HepG2 (cell line): ENCODE measurements around the gene SERPINA9. TPM values are rescaled to one million over a fixed set of nuclear protein-coding genes. Genes with fewer than 3 reads are reported as not detected.

ENCODE experiments used
- CC2D1A ChIP-seq: sonication (generic); formaldehyde crosslinking; IDR thresholded peaks from 2 replicates; pipeline ENCODE4 v1.8.1; 2023; ENCODE audit warnings: mild to moderate bottlenecking, missing genetic modification reagents
- HNRNPK ChIP-seq: fragments of 200-400 bp; formaldehyde crosslinking; IDR thresholded peaks from 2 replicates; pipeline ENCODE4 v1.6.1; 2018; ENCODE audit warnings: low read length, low read depth, moderate library complexity, mild to moderate bottlenecking; ENCODE audit not compliant: poor library complexity, severe bottlenecking
- HOXA7 ChIP-seq: sonication (generic); formaldehyde crosslinking; IDR thresholded peaks from 2 replicates; pipeline ENCODE4 v1.8.1; 2022; ENCODE audit warnings: mild to moderate bottlenecking, missing genetic modification reagents, moderate library complexity
- JUNB ChIP-seq: sonication (generic); formaldehyde crosslinking; IDR thresholded peaks from 2 replicates; pipeline ENCODE4 v1.8.0; 2022; ENCODE audit warnings: missing genetic modification reagents, mild to moderate bottlenecking, borderline replicate concordance
- KAT7 ChIP-seq: IDR thresholded peaks from 2 replicates; pipeline ENCODE4 v1.6.1; 2018; ENCODE audit warnings: borderline replicate concordance, missing compliant biosample characterization
- MAFG ChIP-seq: sonication (generic); formaldehyde crosslinking; IDR thresholded peaks from 2 replicates; pipeline ENCODE4 v1.5.1; 2020; ENCODE audit warnings: mild to moderate bottlenecking, missing genetic modification reagents
- MEIS2 ChIP-seq: sonication (generic); formaldehyde crosslinking; IDR thresholded peaks from 2 replicates; pipeline ENCODE4 v1.9.0; 2021; ENCODE audit warnings: mild to moderate bottlenecking, missing genetic modification reagents
- NR2F6 ChIP-seq, 2 experiments: IDR thresholded peaks; 2 replicates each; pipeline ENCODE4 v1.6.1; 2016; ENCODE audit warnings: antibody characterized with exemption in 1 of 2, mild to moderate bottlenecking in 1 of 2
- PAWR ChIP-seq: sonication (generic); formaldehyde crosslinking; IDR thresholded peaks from 2 replicates; pipeline ENCODE4 v1.4.0; 2020; ENCODE audit warnings: missing genetic modification reagents, mild to moderate bottlenecking, borderline replicate concordance
- RERE ChIP-seq: IDR thresholded peaks from 2 replicates; pipeline ENCODE4 v1.6.1; 2016; ENCODE audit warnings: low read depth, missing genetic modification reagents, missing compliant biosample characterization
- RFX1 ChIP-seq: fragments of 450-650 bp; IDR thresholded peaks from 2 replicates; pipeline ENCODE4 v1.6.1; 2017
- SNAPC2 ChIP-seq: sonication (generic); formaldehyde crosslinking; IDR thresholded peaks from 2 replicates; pipeline ENCODE4 v1.8.1; 2022; ENCODE audit warnings: mild to moderate bottlenecking, missing genetic modification reagents
- SOX6 ChIP-seq, 2 experiments: fragments of 450-650 bp in 1 of 2; sonication (generic) in 1 of 2; formaldehyde crosslinking in 1 of 2; IDR thresholded peaks; 2 replicates each; pipeline versions ENCODE4 v1.4.0 to v1.6.1; 2017 to 2020; ENCODE audit warnings: antibody characterized with exemption in 1 of 2, mild to moderate bottlenecking in 1 of 2, missing genetic modification reagents in 1 of 2
- ZFX ChIP-seq: sonication (generic); formaldehyde crosslinking; IDR thresholded peaks from 2 replicates; pipeline ENCODE4 v1.4.0; 2020; ENCODE audit warnings: mild to moderate bottlenecking, low read depth, missing genetic modification reagents, moderate library complexity
- ZKSCAN5 ChIP-seq: sonication (generic); formaldehyde crosslinking; IDR thresholded peaks from 2 replicates; pipeline ENCODE4 v1.5.1; 2020; ENCODE audit warnings: mild to moderate bottlenecking, missing genetic modification reagents
- ZMAT3 ChIP-seq: sonication (generic); formaldehyde crosslinking; conservative IDR thresholded peaks from 2 replicates; pipeline ENCODE4 v1.7.0; 2021; ENCODE audit warnings: missing genetic modification reagents
- ZNF251 ChIP-seq: sonication (generic); formaldehyde crosslinking; IDR thresholded peaks from 2 replicates; pipeline ENCODE4 v1.9.0; 2021; ENCODE audit warnings: mild to moderate bottlenecking, missing genetic modification reagents
- ZNF264 ChIP-seq: sonication (generic); formaldehyde crosslinking; IDR thresholded peaks from 2 replicates; pipeline ENCODE4 v1.4.0; 2020; ENCODE audit warnings: missing genetic modification reagents
- ZNF484 ChIP-seq: sonication (generic); formaldehyde crosslinking; IDR thresholded peaks from 2 replicates; pipeline ENCODE4 v1.5.1; 2020; ENCODE audit warnings: mild to moderate bottlenecking, low read depth, missing genetic modification reagents, borderline replicate concordance
- ZNF644 ChIP-seq: IDR thresholded peaks from 2 replicates; pipeline ENCODE4 v1.6.1; 2016; ENCODE audit warnings: low read depth
- ZNF790 ChIP-seq: sonication (generic); formaldehyde crosslinking; IDR thresholded peaks from 2 replicates; pipeline ENCODE4 v1.8.0; 2022; ENCODE audit warnings: missing genetic modification reagents, mild to moderate bottlenecking, borderline replicate concordance
- ZSCAN21 ChIP-seq: sonication (generic); formaldehyde crosslinking; IDR thresholded peaks from 2 replicates; pipeline ENCODE4 v1.8.0; 2022; ENCODE audit warnings: mild to moderate bottlenecking, missing genetic modification reagents, moderate library complexity, borderline replicate concordance
- ZZZ3 ChIP-seq: sonication (generic); formaldehyde crosslinking; IDR thresholded peaks from 2 replicates; pipeline ENCODE4 v1.4.0; 2020; ENCODE audit warnings: missing genetic modification reagents, mild to moderate bottlenecking, borderline replicate concordance
- polyA plus RNA-seq, 8 experiments: library from polyadenylated mRNA; depleted of rRNA in 3 of 8; stranded (reverse) in 7 of 8; unstranded in 1 of 8; fragments of >200 nt; fragmentation: Illumina TruSeq in 4 of 8; extraction: Trizol in 4 of 8; gene quantifications; 2 replicates each; pipeline versions ENCODE4 v1.2.1 to v1.2.3, GENCODE V29; 2011 to 2016; ENCODE audit warnings: low read depth in 4 of 8, missing spikeins in 1 of 8, mixed read lengths in 1 of 8; ENCODE audit not compliant: insufficient read depth in 1 of 8
- total RNA-seq, 5 experiments: library from RNA; depleted of rRNA; stranded (reverse); fragments of >200 nt; fragmentation: Illumina TruSeq; extraction: Trizol; gene quantifications; 2 replicates each; pipeline ENCODE4 v1.2.3, GENCODE V29; 2016; ENCODE audit warnings: low read depth in 1 of 5
- TF ChIP-seq, protein P1 (sequence below): sonication (generic); formaldehyde crosslinking; IDR thresholded peaks from 2 replicates; pipeline ENCODE4 v1.8.1; 2023; ENCODE audit warnings: mild to moderate bottlenecking, inconsistent platforms, moderate library complexity, missing genetic modification reagents, borderline replicate concordance

Gene SERPINA9
- total and polyA plus RNA-seq, 2 of the 13 experiments (the other 11 are each of a cell fraction or from before 2014, with no cell fraction given), result 0.21 TPM; not detected in 1

GRCh38 chr14:94485944-94486841 lies 10.2 kb upstream of the SERPINA9 start (continued):
- no peak for TF ChIP-seq RERE (CRISPR knock-in tag)
- no peak for TF ChIP-seq RFX1
- TF ChIP-seq, protein P1, sequence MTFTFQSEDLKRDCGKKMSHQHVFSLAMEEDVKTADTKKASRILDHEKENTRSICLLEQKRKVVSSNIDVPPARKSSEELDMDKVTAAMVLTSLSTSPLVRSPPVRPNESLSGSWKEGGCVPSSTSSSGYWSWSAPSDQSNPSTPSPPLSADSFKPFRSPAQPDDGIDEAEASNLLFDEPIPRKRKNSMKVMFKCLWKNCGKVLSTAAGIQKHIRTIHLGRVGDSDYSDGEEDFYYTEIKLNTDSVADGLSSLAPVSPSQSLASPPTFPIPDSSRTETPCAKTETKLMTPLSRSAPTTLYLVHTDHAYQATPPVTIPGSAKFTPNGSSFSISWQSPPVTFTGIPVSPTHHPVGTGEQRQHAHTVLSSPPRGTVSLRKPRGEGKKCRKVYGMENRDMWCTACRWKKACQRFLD (CRISPR knock-in tag), result no peak
- TF ChIP-seq HNRNPK, result no peak
- no peak for TF ChIP-seq MEIS2 (CRISPR knock-in tag)
- TF ChIP-seq ZNF484 (CRISPR knock-in tag), result no peak
- no peak for TF ChIP-seq ZSCAN21
- no peak for TF ChIP-seq ZNF644 (CRISPR knock-in tag)
- no peak for TF ChIP-seq PAWR (CRISPR knock-in tag)
- TF ChIP-seq JUNB, result no peak
- peak; percentile 51; the same call in 1 of the 2 replicates for TF ChIP-seq SNAPC2 (CRISPR knock-in tag)
- no peak for TF ChIP-seq ZNF251 (CRISPR knock-in tag)
- no peak for TF ChIP-seq ZMAT3 (CRISPR knock-in tag)
- TF ChIP-seq CC2D1A (CRISPR knock-in tag), result no peak
- peak; percentile 25; the same call in 1 of the 2 replicates for TF ChIP-seq ZFX
- no peak for TF ChIP-seq ZKSCAN5 (CRISPR knock-in tag)
- TF ChIP-seq KAT7 (CRISPR knock-in tag), result no peak
- no peak for TF ChIP-seq ZZZ3
- no peak for TF ChIP-seq ZNF790 (CRISPR knock-in tag)
- no peak for TF ChIP-seq HOXA7
- no peak for TF ChIP-seq SOX6 (IDR thresholded peaks at IDR 0.05)
- peak; percentile 39; the same call in 1 of the 2 replicates for TF ChIP-seq SOX6 (CRISPR knock-in tag; IDR thresholded peaks at IDR 0.05)
- TF ChIP-seq MAFG, result no peak
- no peak for TF ChIP-seq NR2F6 (IDR thresholded peaks at IDR 0.05)
- TF ChIP-seq NR2F6 (CRISPR knock-in tag; IDR thresholded peaks at IDR 0.05), result peak; percentile 33; the same call in 1 of the 2 replicates
- no peak for TF ChIP-seq ZNF264 (CRISPR knock-in tag)
